SK-N-MC (cell line): ENCODE data around the gene ZNF22.

Source experiments
- EZH2 ChIP-seq: fragments of 200-600 bp; sonication (generic); IDR thresholded peaks from one replicate; pipeline ENCODE4 v1.6.1; 2017; ENCODE audit warnings: antibody characterized with exemption
- FOXP2 ChIP-seq: optimal IDR thresholded peaks from 2 replicates; pipeline ENCODE3; 2011; ENCODE audit warnings: mild to moderate bottlenecking, moderate library complexity; ENCODE audit not compliant: insufficient read depth; ENCODE audit errors: extremely low read length, control extremely low read depth
- POLR2AphosphoS5 ChIP-seq: IDR thresholded peaks from 2 replicates; pipeline ENCODE4 v1.6.1; 2012; ENCODE audit warnings: mild to moderate bottlenecking, low read depth, low read length, borderline replicate concordance

DNA sequence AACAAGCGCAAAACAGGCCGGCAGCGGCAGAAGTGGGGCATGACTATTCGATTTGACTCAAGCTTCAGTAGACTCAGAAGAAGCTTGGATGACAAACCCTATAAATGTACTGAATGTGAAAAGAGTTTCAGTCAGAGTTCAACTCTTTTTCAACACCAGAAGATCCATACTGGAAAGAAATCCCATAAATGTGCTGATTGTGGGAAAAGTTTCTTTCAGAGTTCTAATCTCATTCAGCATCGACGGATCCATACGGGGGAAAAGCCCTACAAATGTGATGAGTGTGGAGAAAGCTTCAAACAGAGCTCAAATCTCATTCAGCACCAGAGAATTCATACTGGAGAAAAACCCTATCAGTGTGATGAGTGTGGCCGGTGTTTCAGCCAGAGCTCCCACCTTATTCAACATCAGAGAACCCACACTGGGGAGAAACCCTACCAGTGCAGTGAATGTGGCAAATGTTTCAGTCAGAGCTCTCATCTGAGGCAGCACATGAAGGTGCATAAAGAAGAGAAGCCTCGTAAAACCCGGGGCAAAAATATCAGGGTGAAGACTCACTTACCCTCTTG lies 2.8 kb downstream of the ZNF22 start:
- TF ChIP-seq EZH2 (no peak), POLR2AphosphoS5 (no peak), FOXP2 (no peak)
